Activated T-cell treated with anti-CD3 and anti-CD28 coated beads, Interleukin-2, amount 50 U/mL, for 72 hours (primary cell): Measurements from ENCODE around the gene P2RY12. TPM values are rescaled to one million over a fixed set of nuclear protein-coding genes. Genes with fewer than 3 reads are reported as not detected.
A peak's percentile ranks its signal among the peaks of the same experiment; 100 is the strongest.

Experiments used
- ATAC-seq, 2 donors: fragments of 150-1000 bp; cut with Tn5 transposase; replicated peaks in 1 of 2; 2 replicates each; pipeline ENCODE4 v1.10.0; 2021; ENCODE audit warnings: moderate library complexity in 2 of 2, mild to moderate bottlenecking in 1 of 2
- DNase-seq, 2 donors: peaks; one replicate each; pipeline ENCODE4 v3.0.0; 2021 to 2022; ENCODE audit warnings: mixed read lengths in 1 of 2
- H3K27ac Mint-ChIP-seq: one replicate; pipeline ENCODE4 v1.8.0; 2022; ENCODE audit warnings: mild to moderate bottlenecking, moderate library complexity, mixed read lengths
- H3K27me3 Mint-ChIP-seq: one replicate; pipeline ENCODE4 v1.8.0; 2022; ENCODE audit warnings: low read depth, mixed read lengths
- H3K36me3 Mint-ChIP-seq, 2 donors: one replicate each; pipeline ENCODE4 v1.8.0; 2022; ENCODE audit warnings: mixed read lengths in 2 of 2, mild to moderate bottlenecking in 1 of 2; ENCODE audit not compliant: insufficient read depth in 2 of 2
- H3K4me1 Mint-ChIP-seq: one replicate; pipeline ENCODE4 v1.8.0; 2022; ENCODE audit warnings: low read depth, mixed read lengths
- H3K4me3 Mint-ChIP-seq, 2 donors: one replicate each; pipeline ENCODE4 v1.8.0; 2022; ENCODE audit warnings: mild to moderate bottlenecking in 2 of 2, mixed read lengths in 2 of 2, moderate library complexity in 2 of 2
- H3K9me3 Mint-ChIP-seq, 2 donors: one replicate each; pipeline ENCODE4 v1.8.0; 2022; ENCODE audit warnings: mixed read lengths in 2 of 2
- total RNA-seq, 2 donors: library from RNA; stranded (reverse); gene quantifications; one replicate each; pipeline ENCODE4 v1.2.3, GENCODE V29; 2022

The P2RY12 gene
- total RNA-seq: not detected

GRCh38 chr3:151384741-151385174 is at the start of gene P2RY12:
Gene P2RY12 (minus strand): TSS chr3:151384753. CDS start chr3:151338845, 45,908 bp downstream.
- Mint-ChIP-seq H3K36me3 (no peaks in the 10 kb centered on the region), H3K27me3 (no peaks in the 10 kb centered on the region), H3K4me1 (peaks cover 6% of the 10 kb centered on the region), H3K27ac (no peak within 1 kb of the TSS), H3K4me3 (peak within 1 kb of the TSS; percentile 30 to 41), H3K9me3 (no peaks in the 10 kb centered on the region)
- ATAC-seq: no peak
- no peak for DNase-seq

GRCh38 chr3:151432616-151433372 is 48.2 kb upstream of the P2RY12 start:
- peaks cover 0 to 1% of the 10 kb centered on the region in 2 donors for H3K9me3 Mint-ChIP-seq
- DNase-seq (no peak), ATAC-seq (no peak)
- H3K27me3 Mint-ChIP-seq: no peaks in the 10 kb centered on the region
- H3K4me3 Mint-ChIP-seq: no peak overlapping the region
- H3K36me3 Mint-ChIP-seq: peaks cover 0 to 2% of the 10 kb centered on the region in 2 donors
- no peak overlapping the region for H3K27ac Mint-ChIP-seq
- no peaks in the 10 kb centered on the region for H3K4me1 Mint-ChIP-seq

GRCh38 chr3:151431940-151432339 is 47.4 kb upstream of the P2RY12 start:
- H3K27ac Mint-ChIP-seq: no peak overlapping the region
- H3K4me1 Mint-ChIP-seq: no peaks in the 10 kb centered on the region
- peaks cover 0 to 1% of the 10 kb centered on the region in 2 donors for H3K9me3 Mint-ChIP-seq
- peaks cover 0 to 2% of the 10 kb centered on the region in 2 donors for H3K36me3 Mint-ChIP-seq
- H3K4me3 Mint-ChIP-seq: no peak overlapping the region
- H3K27me3 Mint-ChIP-seq: no peaks in the 10 kb centered on the region
- DNase-seq (no peak), ATAC-seq (no peak)

- no peaks in the 10 kb centered on the region for H3K4me1 Mint-ChIP-seq
- no peak overlapping the region for H3K4me3 Mint-ChIP-seq
- H3K36me3 Mint-ChIP-seq: peaks cover 0 to 2% of the 10 kb centered on the region in 2 donors
- H3K9me3 Mint-ChIP-seq: peaks cover 0 to 1% of the 10 kb centered on the region in 2 donors
- no peak overlapping the region for H3K27ac Mint-ChIP-seq
- no peak for DNase-seq
- peak in 1 of 2 donors; percentile 53 for ATAC-seq
- no peaks in the 10 kb centered on the region for H3K27me3 Mint-ChIP-seq
Measured at GRCh38 chr3:151430821-151431484, 46.4 kb upstream of the P2RY12 start.

GRCh38 chr3:151428386-151428785 is 43.8 kb upstream of the P2RY12 start:
- Mint-ChIP-seq H3K27me3 (no peaks in the 10 kb centered on the region), H3K9me3 (peaks cover 0 to 1% of the 10 kb centered on the region in 2 donors)
- ATAC-seq: no peak

GRCh38 chr3:151426341-151426657 is 41.7 kb upstream of the P2RY12 start:
- Mint-ChIP-seq H3K27ac (no peak overlapping the region), H3K4me3 (no peak overlapping the region), H3K9me3 (peaks cover 0 to 1% of the 10 kb centered on the region in 2 donors), H3K27me3 (no peaks in the 10 kb centered on the region), H3K4me1 (no peaks in the 10 kb centered on the region), H3K36me3 (peaks cover 0 to 2% of the 10 kb centered on the region in 2 donors)
- ATAC-seq (no peak), DNase-seq (no peak)

More at GRCh38 chr3:151428386-151428785, 43.8 kb upstream of the P2RY12 start:
- H3K36me3 Mint-ChIP-seq: peaks cover 0 to 2% of the 10 kb centered on the region in 2 donors
- no peaks in the 10 kb centered on the region for H3K4me1 Mint-ChIP-seq
- H3K27ac Mint-ChIP-seq: no peak overlapping the region
- no peak for DNase-seq
- H3K4me3 Mint-ChIP-seq: no peak overlapping the region

GRCh38 chr3:151425627-151426340 is 41.2 kb upstream of the P2RY12 start:
- H3K9me3 Mint-ChIP-seq: peaks cover 0 to under 1% of the 10 kb centered on the region in 2 donors
- no peak overlapping the region for H3K4me3 Mint-ChIP-seq
- peaks cover 0 to under 1% of the 10 kb centered on the region in 2 donors for H3K36me3 Mint-ChIP-seq
- H3K4me1 Mint-ChIP-seq: no peaks in the 10 kb centered on the region
- ATAC-seq (no peak), DNase-seq (no peak)
- H3K27me3 Mint-ChIP-seq: no peaks in the 10 kb centered on the region
- H3K27ac Mint-ChIP-seq: no peak overlapping the region

GRCh38 chr3:151423091-151423490 is 38.5 kb upstream of the P2RY12 start:
- Mint-ChIP-seq H3K27ac (no peak overlapping the region), H3K4me1 (no peaks in the 10 kb centered on the region), H3K36me3 (no peaks in the 10 kb centered on the region), H3K9me3 (no peaks in the 10 kb centered on the region), H3K4me3 (no peak overlapping the region), H3K27me3 (no peaks in the 10 kb centered on the region)
- DNase-seq (no peak), ATAC-seq (no peak)

GRCh38 chr3:151421938-151422337 is 37.4 kb upstream of the P2RY12 start:
- DNase-seq: no peak
- no peak for ATAC-seq
- Mint-ChIP-seq H3K9me3 (no peaks in the 10 kb centered on the region), H3K4me3 (no peak overlapping the region), H3K36me3 (no peaks in the 10 kb centered on the region), H3K27me3 (no peaks in the 10 kb centered on the region), H3K27ac (no peak overlapping the region), H3K4me1 (no peaks in the 10 kb centered on the region)

- H3K4me1 Mint-ChIP-seq: no peaks in the 10 kb centered on the region
- no peak overlapping the region for H3K4me3 Mint-ChIP-seq
- no peaks in the 10 kb centered on the region for H3K27me3 Mint-ChIP-seq
- H3K9me3 Mint-ChIP-seq: no peaks in the 10 kb centered on the region
- no peak for ATAC-seq
- DNase-seq: no peak
- no peak overlapping the region for H3K27ac Mint-ChIP-seq
- H3K36me3 Mint-ChIP-seq: no peaks in the 10 kb centered on the region
Measured at GRCh38 chr3:151419806-151420205, 35.3 kb upstream of the P2RY12 start.

GRCh38 chr3:151415289-151415688 is 30.7 kb upstream of the P2RY12 start:
- Mint-ChIP-seq H3K4me1 (no peaks in the 10 kb centered on the region), H3K4me3 (no peak overlapping the region), H3K9me3 (no peaks in the 10 kb centered on the region), H3K36me3 (no peaks in the 10 kb centered on the region), H3K27me3 (no peaks in the 10 kb centered on the region), H3K27ac (no peak overlapping the region)
- no peak for ATAC-seq
- DNase-seq: no peak

GRCh38 chr3:151412989-151413388 is 28.4 kb upstream of the P2RY12 start:
- Mint-ChIP-seq H3K9me3 (no peaks in the 10 kb centered on the region), H3K27ac (no peak overlapping the region), H3K4me3 (no peak overlapping the region), H3K36me3 (no peaks in the 10 kb centered on the region), H3K27me3 (no peaks in the 10 kb centered on the region), H3K4me1 (no peaks in the 10 kb centered on the region)
- DNase-seq (no peak), ATAC-seq (no peak)

GRCh38 chr3:151410891-151411559 is 26.5 kb upstream of the P2RY12 start:
- Mint-ChIP-seq H3K27me3 (no peaks in the 10 kb centered on the region), H3K4me3 (no peak overlapping the region), H3K4me1 (no peaks in the 10 kb centered on the region), H3K27ac (no peak overlapping the region), H3K36me3 (no peaks in the 10 kb centered on the region), H3K9me3 (no peaks in the 10 kb centered on the region)
- DNase-seq (no peak), ATAC-seq (no peak)
